HG03571 (cell line): Measurements from ENCODE around the gene DHDH.

Source experiments
- ATAC-seq: cut with Tn5 transposase; IDR thresholded peaks from one replicate; pipeline ENCODE4 v1.9.1; 2021; ENCODE audit not compliant: unreplicated experiment

DHDH gene

GRCh38 chr19:48965806-48966540 is 32.5 kb downstream of the DHDH start:
- peak; percentile 10 for ATAC-seq

GRCh38 chr19:48966541-48967345 is 33.2 kb downstream of the DHDH start:
- ATAC-seq = no peak

- ATAC-seq = no peak
These were observed 34.1 kb downstream of the DHDH start for GRCh38 chr19:48967346-48968178.

- no peak for ATAC-seq
These were observed 34.7 kb downstream of the DHDH start for GRCh38 chr19:48968179-48968661.

GRCh38 chr19:48968813-48969218 is 35.3 kb downstream of the DHDH start:
- ATAC-seq = no peak

GRCh38 chr19:48969276-48970138 is 36.0 kb downstream of the DHDH start:
- no peak for ATAC-seq

- ATAC-seq = no peak
These were observed 36.8 kb downstream of the DHDH start for GRCh38 chr19:48970139-48970766.

- ATAC-seq = no peak
These were observed 37.5 kb downstream of the DHDH start for GRCh38 chr19:48970923-48971395.

- ATAC-seq = no peak
These were observed 42.7 kb downstream of the DHDH start for GRCh38 chr19:48975947-48976847.

GRCh38 chr19:48977061-48977460 is 43.6 kb downstream of the DHDH start:
- ATAC-seq = no peak

GRCh38 chr19:48982280-48982679 is 48.8 kb downstream of the DHDH start:
- no peak for ATAC-seq

- ATAC-seq = no peak
These were observed 52.2 kb downstream of the DHDH start for GRCh38 chr19:48985711-48986110.

GRCh38 chr19:48986211-48986610 is 52.7 kb downstream of the DHDH start:
- ATAC-seq = no peak

- ATAC-seq = no peak
These were observed 53.8 kb downstream of the DHDH start for GRCh38 chr19:48987323-48987722.

GRCh38 chr19:48988286-48988685 is 54.8 kb downstream of the DHDH start:
- ATAC-seq = no peak

- ATAC-seq = no peak
These were observed 55.4 kb downstream of the DHDH start for GRCh38 chr19:48988860-48989259.

GRCh38 chr19:48989701-48990291 is 56.3 kb downstream of the DHDH start:
- no peak for ATAC-seq

- ATAC-seq = no peak
These were observed 56.9 kb downstream of the DHDH start for GRCh38 chr19:48990400-48990799.
